Lower lobe of right lung (tissue), 2 donors: ENCODE measurements around the gene SMG7. TPM values are rescaled to one million over a fixed set of nuclear protein-coding genes. Genes with fewer than 3 reads are reported as not detected.

Experiments used
- ATAC-seq, 2 donors: fragments of 200-7000 bp; cut with Tn5 transposase; one replicate each; pipeline ENCODE4 v1.9.1; 2020 to 2022; ENCODE audit warnings: mild to moderate bottlenecking in 2 of 2, moderate library complexity in 2 of 2
- DNase-seq: peaks from one replicate; pipeline ENCODE4 v3.0.0-alpha.2; 2020
- H3K27ac ChIP-seq: fragments of 200-600 bp; one replicate; pipeline ENCODE4 v1.8.0; 2022
- H3K27me3 ChIP-seq: fragments of 200-600 bp; one replicate; pipeline ENCODE4 v1.8.0; 2022; ENCODE audit warnings: low read depth
- H3K36me3 ChIP-seq: fragments of 200-600 bp; one replicate; pipeline ENCODE4 v1.8.0; 2022; ENCODE audit warnings: mild to moderate bottlenecking
- H3K4me1 ChIP-seq: fragments of 200-600 bp; one replicate; pipeline ENCODE4 v1.8.0; 2022
- H3K4me3 ChIP-seq: fragments of 200-600 bp; one replicate; pipeline ENCODE4 v1.8.0; 2022; ENCODE audit warnings: mild to moderate bottlenecking
- H3K9me3 ChIP-seq: fragments of 200-600 bp; one replicate; pipeline ENCODE4 v1.8.0; 2022
- intact Hi-C: fragments of 100-400 bp; cut with DNase I; formaldehyde crosslinking; loops from one replicate; pipeline ENCODE4 v1.11.0; 2022
- total RNA-seq: library from RNA; stranded (reverse); fragmentation: NEBNext Ultra II Directional; extraction: Animal tissue kit (Norgen Biotek cat#: 25700); gene quantifications from one replicate; pipeline ENCODE4 v1.2.1, GENCODE V29; 2021
- TF ChIP-seq, protein P1 (sequence below): fragments of 200-600 bp; IDR thresholded peaks from one replicate; pipeline ENCODE4 v1.8.0; 2022; ENCODE audit warnings: antibody characterized with exemption, mild to moderate bottlenecking
- donor health status: DM: no; HTN: yes; CAD: no; lungs with severe emphysema.

SMG7 gene
- total RNA-seq, 1 donor from 2014 or later: 58.9 TPM

DNA sequence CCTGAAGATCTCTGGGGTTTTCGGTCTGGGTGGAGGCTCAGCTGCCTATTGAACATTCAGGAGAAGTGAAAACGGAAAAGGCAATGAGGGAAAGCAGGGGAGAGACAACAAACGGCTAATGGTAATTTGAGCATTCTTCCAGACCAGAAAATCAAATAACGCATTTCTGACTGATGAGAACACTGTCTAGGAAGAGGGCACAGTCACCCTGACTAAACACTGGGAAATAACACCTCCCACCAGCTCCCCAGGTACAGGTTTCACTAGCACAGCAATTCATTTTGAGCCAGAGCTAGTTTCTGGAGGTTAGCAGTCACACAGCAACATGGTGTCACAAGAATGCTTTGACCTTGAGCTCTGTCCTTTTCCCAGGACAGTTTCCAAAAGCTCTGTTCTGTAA lies 96.8 kb downstream of the SMG7 start:
- Histone ChIP-seq H3K4me1 (peaks cover 16% of the 10 kb centered on the region), H3K27ac (no peak overlapping the region), H3K4me3 (no peak overlapping the region), H3K27me3 (no peaks in the 10 kb centered on the region), H3K9me3 (no peaks in the 10 kb centered on the region), H3K36me3 (peaks cover 39% of the 10 kb centered on the region)
- ATAC-seq (no peak), DNase-seq (no peak)
- intact Hi-C loops: no loop called here
- TF ChIP-seq, protein P1, sequence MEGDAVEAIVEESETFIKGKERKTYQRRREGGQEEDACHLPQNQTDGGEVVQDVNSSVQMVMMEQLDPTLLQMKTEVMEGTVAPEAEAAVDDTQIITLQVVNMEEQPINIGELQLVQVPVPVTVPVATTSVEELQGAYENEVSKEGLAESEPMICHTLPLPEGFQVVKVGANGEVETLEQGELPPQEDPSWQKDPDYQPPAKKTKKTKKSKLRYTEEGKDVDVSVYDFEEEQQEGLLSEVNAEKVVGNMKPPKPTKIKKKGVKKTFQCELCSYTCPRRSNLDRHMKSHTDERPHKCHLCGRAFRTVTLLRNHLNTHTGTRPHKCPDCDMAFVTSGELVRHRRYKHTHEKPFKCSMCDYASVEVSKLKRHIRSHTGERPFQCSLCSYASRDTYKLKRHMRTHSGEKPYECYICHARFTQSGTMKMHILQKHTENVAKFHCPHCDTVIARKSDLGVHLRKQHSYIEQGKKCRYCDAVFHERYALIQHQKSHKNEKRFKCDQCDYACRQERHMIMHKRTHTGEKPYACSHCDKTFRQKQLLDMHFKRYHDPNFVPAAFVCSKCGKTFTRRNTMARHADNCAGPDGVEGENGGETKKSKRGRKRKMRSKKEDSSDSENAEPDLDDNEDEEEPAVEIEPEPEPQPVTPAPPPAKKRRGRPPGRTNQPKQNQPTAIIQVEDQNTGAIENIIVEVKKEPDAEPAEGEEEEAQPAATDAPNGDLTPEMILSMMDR: no peak

DNA sequence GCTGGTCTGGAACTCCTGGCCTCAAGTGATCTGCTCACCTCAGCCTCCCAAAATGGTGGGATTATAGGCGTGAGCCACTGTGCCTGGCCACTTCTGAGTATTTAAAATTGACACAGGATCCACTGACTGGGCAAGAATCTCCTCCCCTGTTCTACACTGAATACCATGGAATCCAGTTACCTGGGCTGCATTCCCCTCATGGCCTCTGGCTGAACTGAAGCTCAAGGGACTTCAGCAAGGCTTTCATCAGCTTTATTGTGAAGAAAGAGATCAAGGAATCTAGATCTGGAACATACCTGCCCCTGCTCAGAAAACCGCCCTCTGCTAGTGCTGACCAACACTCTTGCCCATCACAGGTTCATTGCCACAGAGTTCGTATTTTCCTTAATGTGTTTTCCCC lies 97.5 kb downstream of the SMG7 start:
- ATAC-seq: no peak
- Histone ChIP-seq H3K27ac (no peak overlapping the region), H3K27me3 (no peaks in the 10 kb centered on the region), H3K9me3 (no peaks in the 10 kb centered on the region), H3K4me3 (no peak overlapping the region), H3K4me1 (peaks cover 16% of the 10 kb centered on the region), H3K36me3 (peaks cover 42% of the 10 kb centered on the region)
- no peak for DNase-seq
- TF ChIP-seq, protein P1: no peak
- intact Hi-C loops: no loop called here

DNA sequence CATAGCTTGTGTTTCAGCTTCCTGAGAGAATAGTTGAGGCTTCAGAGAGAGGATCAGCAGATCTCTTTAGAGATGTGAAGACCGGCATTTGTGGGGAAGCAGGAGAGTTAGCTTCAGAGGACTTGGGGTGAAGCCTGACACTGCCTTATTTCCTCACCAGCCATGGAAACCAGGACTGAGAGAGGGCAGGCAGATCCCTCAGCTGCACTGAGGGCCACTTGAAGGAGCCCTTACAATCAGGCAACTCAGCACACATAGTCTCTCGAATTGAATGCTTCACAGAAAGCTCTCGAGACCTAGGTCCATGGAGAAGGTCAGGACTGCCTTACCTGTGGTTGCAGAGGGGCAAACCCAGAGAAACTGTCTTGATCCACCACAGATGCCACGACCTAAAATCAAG lies 98.2 kb downstream of the SMG7 start:
- Histone ChIP-seq H3K27me3 (no peaks in the 10 kb centered on the region), H3K4me3 (no peak overlapping the region), H3K36me3 (peaks cover 35% of the 10 kb centered on the region), H3K27ac (no peak overlapping the region), H3K9me3 (no peaks in the 10 kb centered on the region), H3K4me1 (peaks cover 16% of the 10 kb centered on the region)
- intact Hi-C loops: no loop called here
- DNase-seq (no peak), ATAC-seq (no peak)
- TF ChIP-seq, protein P1: no peak

DNA sequence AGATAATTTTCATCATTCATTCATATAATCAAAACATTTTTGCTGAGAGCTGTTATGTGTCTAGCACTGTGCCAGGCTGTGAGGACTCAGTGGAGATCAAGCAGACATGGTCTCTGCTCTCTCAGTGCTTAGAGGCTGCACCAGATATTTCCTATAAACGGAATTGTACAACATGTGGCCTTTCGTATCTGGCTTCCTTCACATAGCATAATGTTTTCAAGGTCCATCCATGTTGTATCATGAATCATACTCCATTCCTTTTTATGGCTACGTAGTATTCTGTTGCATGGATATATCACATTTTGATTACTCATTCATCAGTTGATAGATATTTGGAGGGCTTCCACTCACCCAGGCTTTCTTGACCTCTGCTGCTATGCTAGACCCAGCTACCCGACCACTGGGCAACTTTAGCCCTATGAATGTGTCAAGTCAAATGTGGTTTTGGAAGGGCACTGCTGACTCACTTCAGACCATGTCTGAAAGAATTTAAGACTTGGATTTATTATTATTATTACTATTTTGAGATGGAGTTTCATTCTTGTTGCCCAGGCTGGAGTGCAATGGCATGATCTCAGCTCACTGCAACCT lies 99.5 kb downstream of the SMG7 start:
- no peak for DNase-seq
- Histone ChIP-seq H3K36me3 (peaks cover 38% of the 10 kb centered on the region), H3K27me3 (no peaks in the 10 kb centered on the region), H3K4me1 (peaks cover 16% of the 10 kb centered on the region), H3K9me3 (no peaks in the 10 kb centered on the region), H3K4me3 (no peak overlapping the region), H3K27ac (no peak overlapping the region)
- intact Hi-C loops: no loop called here
- ATAC-seq: no peak
- TF ChIP-seq, protein P1: no peak

DNA sequence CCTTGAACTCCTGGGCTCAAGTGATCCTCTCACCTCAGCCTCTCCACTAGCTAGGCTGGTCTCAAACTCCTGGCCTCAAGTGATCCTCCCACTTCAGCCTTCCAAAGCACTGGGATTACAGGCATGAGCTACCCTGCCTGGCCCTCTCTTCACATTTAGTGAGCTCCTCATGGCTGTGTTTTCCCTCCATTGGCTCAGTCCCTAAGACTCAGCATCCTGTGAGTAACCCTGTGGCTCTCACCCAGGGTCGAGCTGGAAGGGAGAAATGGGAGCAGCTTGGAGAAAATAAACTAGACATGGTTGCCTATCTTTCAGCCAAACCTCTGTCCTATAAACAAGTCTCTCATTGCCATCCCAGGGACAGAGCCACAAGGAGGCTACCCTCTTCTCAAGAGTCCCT lies 100.4 kb downstream of the SMG7 start:
- Histone ChIP-seq H3K4me3 (no peak overlapping the region), H3K36me3 (peaks cover 36% of the 10 kb centered on the region)

More for the DNA sequence above, 100.4 kb downstream of the SMG7 start:
- Histone ChIP-seq H3K27ac (no peak overlapping the region), H3K27me3 (no peaks in the 10 kb centered on the region), H3K9me3 (no peaks in the 10 kb centered on the region), H3K4me1 (peaks cover 10% of the 10 kb centered on the region)
- TF ChIP-seq, protein P1: no peak
- intact Hi-C loops: no loop called here
- DNase-seq: no peak
- no peak for ATAC-seq
